NCI-H2196 (cell line): ENCODE results near the gene NPPB.
"Not testable (repeated sequence)": the region's sequence is repeated elsewhere in the genome, so short reads cannot be mapped to it uniquely, and the experiment has no call there.

Experiments
- DNase-seq: peaks from one replicate; lab custom pipeline; 2025; ENCODE audit not compliant: unreplicated experiment; lab: John Stamatoyannopoulos, UW

Gene NPPB

DNA sequence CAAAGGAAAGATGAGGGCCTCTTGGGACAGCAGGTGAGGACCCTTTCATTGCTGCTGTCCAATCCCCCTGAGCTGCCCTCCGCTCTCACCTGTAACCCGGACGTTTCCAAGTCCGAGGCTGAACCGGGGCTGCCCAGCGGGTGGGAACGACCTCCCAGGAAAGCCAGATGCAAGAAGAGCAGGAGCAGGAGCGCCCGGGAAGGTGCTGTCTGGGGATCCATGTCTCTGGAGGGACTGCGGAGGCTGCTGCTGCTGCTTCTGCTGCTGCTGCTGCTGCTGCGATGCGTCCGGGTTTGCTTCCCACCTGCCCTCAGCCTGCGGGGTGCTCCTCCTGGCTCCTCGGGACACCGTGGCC, at the start of gene NPPB:
Gene NPPB (minus strand): TSS at position 333 of the 355 bp plus-strand sequence. CDS start 112 bp downstream, at position 221.
- no peak for DNase-seq

DNA sequence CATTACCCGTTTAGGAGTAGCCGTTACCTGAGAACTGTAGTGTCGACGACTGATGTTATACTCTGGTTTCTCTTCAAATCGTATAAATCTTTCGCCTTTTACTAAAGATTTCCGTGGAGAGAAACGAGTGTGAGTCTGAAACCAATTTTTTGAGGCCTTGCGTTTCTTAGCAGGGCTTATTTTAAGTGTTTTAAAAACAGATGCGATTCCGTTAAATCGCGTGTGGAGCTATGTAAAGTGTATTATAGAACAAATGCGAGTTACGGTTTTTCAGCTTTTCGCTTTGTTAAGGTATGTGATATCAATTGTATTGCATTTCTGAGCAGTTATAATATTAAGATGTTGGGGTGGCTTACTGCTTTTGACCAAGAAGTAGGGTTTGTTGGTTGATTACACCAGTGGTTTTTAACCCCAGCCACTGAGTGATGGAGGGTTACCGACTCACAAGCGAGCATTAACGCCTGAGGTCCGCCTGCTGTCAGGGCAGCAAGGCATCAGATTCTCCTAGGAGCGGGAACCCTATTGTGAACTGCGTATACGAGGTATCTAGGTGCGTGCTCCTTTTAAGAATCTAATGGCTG, 49.4 kb upstream of the NPPB start:
- peak; percentile 94 for DNase-seq

DNA sequence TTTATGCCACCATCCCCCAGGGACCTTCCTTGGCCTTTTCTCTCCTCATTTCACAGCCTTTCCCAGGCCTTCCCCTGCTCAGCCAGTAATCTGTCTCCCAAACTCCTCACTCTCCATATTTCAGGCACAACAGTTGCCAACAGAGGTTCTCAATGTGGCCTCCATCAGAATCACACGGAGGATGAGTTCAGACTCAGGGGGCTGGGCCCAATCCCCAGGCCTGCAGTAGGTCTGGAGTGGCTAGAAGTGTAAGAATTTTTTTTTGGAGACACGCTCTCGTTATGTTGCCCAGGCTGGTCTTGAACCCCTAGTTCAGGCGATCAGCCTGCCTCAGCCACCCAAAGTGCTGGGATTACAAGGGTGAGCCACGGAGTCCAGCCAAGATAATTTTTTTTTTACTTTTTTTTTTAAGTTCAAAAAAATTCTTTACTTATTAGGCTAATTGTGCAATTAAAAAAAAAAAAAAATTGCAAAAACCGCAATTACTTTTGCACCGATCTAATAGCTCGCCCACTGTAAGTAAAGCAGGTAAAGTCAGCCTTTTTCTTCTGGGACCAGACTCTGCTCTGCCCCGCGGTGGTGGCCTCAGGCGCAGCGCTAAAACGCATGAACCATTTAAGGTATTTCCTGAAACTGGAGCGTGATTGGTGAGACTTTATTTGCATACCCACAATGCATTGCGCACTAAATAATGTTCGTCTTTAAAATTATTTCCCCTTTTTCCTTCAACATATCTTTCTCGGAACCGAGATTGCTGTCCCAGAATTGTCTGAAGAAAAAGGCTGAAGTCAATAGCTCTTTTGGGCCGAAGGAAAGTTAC, 48.7 kb upstream of the NPPB start:
- DNase-seq: peak; percentile 95

DNA sequence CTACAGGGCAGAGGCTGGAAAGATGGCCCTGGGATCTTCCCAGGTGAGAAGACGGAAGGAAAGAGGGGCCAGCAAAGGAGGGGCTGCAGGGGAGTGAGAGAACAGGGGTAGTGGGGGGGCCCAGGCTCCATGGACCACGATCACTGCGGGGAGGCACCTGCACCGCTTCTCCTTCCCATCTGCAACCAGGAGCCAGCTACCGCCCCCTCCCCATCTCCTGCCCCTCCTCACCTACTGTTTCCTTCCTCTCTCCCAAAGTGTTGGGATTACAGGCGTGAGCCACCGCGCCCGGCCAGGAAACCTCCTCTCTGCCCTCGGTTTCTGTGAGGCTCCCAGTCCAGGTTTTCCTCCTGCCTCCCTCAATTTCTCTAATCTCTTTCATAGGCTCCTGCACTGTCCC, 48.1 kb upstream of the NPPB start:
- no peak for DNase-seq

DNA sequence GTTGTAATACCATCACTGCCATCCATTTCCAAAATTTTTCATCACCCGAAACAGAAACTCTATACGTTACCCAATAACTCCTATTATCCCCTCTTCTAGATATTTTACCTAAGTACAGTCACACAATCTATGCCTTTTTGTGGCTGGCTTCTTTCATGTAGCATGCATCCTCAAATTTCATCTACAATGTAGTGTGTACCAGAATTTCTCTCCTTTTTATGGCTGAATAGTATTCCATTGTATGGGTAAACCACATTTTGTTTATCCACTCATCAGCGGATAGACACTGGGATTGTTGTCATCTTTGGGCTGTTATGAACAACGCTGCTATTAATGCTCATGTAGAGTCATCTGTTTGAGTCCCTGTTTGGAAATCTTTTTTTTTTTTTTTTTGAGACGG, 46.2 kb upstream of the NPPB start:
- DNase-seq: no peak

DNA sequence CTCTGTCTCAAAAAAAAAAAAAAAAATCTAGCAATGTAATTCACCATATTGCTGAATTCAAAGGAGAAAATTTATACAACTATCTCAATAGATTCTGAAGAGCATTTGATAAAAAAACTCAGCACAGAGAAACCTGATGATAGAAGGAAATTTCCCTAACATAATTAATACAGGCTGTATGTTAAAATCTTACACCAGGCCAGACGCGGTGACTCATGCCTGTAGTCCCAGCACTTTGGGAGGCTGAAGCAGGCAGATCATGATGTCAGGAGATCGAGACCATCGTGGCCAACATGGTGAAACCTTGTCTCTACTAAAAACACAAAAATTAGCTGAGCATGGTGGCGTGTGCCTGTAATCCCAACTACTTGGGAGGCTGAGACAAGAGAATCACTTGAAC, 45.4 kb upstream of the NPPB start:
- not testable (repeated sequence) for DNase-seq

DNA sequence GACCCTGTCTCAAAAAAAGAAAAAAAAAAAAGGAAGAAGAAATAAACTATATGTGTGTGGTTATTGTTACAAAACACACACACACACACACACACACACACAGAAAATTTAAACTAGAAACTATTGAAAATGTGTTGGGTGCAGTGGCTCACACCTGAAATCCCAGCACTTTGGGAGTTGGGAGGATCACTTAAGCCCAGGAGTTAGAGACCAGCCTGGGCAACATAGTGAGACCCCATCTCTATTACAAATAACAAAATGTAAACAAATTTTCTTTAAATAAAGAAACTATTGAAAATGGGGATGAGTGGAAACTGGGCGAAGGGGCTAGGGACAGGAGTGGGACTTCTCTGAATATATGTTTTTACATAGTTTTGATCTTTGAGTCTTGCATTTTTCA, 44.5 kb upstream of the NPPB start:
- no peak for DNase-seq

DNA sequence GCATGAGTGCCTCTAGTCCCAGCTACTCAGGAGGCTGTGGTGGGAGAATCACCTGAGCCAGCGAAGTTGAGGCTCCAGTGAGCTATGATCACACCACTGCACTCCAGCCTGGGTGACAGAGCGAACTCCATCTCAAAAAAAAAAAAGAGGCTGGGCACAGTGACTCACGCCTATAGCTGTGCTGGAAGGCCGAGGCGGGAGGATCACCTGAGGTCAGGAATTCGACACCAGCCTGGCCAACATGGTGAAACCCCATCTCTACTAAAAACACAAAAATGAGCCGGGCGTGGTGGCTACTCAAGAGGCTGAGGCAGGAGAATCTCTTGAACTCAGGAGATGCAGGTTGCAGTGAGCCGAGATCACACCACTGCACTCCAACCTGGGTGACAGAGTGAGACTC, 42.7 kb upstream of the NPPB start:
- peak; percentile 15 for DNase-seq

DNA sequence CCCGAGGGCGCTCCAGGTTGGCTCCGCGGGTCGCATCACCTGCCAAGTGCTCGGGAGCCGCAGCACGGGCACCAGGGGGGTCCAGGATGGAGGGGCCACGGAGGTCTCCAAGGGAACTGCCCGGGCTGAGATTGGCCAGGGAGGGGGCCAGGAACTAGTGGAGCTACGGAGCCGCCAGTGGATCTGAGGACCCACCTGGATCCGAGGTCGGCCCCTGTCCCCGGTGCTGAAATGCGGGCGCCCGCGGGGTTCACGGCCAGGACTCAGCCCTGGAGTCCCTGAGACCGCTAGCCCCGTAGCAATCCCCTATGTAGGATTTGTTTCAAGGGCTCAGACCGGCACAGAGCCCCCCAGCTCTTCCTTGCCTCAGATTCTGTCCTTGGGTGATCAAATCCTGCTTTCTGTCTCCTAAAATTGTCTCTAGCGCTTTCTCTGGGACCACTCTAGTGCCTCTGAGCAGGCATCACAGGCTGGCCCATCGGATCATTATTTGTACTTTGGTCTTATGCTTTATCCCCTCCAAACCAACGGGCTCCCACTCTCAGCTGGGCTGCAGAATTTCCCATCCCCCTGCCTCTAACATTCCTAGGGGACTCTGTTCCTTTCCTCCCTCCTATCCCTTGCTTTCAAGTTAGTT, 40.2 kb upstream of the NPPB start:
- DNase-seq: no peak

DNA sequence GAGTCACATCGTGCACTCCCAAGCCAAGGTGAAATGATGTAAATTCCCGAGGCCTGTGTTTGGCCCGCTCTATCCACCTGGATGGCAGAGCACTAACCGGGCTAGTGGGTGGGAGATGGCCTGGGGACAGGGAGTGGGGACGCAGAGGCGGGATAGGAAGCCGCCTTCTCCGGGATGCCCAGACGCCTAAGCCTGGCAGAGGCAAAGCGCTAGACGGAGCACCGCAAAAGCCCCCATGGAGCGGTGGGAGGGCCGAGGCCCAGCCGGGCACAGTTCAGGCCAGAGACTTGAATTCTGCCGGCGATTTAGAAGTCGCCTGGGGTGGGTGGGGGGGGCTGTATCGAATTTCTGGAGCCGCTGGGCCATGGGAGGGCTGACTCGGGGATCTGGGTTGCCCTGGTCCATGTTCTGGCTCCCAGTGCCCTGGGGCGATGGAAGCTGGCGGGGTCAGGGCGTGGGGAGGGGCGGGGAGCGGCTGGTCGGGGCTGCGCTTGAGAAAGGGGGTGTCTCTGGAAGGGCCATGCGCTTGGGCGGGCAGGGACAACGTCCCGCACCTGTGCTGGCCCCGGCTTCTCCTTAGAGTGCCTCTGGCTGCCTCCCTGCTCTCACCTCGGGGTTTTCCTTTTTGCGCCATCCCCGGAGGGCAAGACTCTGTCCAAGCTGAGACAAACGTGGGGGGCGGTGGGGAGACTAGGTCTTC, 39.5 kb upstream of the NPPB start:
- DNase-seq: no peak

DNA sequence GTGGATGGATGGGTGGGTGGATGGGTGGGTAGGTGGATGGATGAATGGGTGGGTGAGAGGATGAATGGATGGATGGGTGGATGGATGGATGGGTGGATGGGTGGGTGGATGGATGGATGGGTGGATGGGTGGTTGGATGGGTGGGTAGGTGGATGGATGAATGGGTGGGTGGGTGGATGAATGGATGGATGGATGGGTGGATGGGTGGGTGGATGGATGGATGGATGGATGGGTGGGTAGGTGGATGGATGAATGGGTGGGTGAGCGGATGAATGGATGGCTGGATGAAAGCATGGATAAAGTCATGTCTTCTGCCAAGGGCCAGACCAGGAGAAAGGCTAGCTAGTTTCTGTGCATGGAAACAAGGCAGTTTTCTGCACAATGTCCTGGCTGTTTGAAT, 35.8 kb upstream of the NPPB start:
- not testable (repeated sequence) for DNase-seq

DNA sequence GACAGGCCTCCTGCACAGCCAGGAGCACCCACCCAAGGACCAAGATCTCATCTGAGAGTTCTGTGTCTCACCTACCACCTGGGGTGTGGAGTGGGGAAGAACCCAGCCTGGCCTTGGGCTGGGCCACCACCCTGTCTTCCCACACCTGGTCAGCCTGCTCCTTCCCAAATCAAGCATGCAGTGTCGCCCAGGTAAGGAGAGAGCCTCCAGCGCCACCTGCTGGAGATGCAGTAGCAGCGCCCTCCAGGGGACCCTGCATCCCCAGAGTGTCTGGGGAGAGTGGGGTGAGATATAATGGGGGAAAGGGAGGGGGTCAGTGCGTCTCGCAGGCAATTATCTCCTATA, 35.1 kb upstream of the NPPB start:
- DNase-seq: peak; percentile 75

DNA sequence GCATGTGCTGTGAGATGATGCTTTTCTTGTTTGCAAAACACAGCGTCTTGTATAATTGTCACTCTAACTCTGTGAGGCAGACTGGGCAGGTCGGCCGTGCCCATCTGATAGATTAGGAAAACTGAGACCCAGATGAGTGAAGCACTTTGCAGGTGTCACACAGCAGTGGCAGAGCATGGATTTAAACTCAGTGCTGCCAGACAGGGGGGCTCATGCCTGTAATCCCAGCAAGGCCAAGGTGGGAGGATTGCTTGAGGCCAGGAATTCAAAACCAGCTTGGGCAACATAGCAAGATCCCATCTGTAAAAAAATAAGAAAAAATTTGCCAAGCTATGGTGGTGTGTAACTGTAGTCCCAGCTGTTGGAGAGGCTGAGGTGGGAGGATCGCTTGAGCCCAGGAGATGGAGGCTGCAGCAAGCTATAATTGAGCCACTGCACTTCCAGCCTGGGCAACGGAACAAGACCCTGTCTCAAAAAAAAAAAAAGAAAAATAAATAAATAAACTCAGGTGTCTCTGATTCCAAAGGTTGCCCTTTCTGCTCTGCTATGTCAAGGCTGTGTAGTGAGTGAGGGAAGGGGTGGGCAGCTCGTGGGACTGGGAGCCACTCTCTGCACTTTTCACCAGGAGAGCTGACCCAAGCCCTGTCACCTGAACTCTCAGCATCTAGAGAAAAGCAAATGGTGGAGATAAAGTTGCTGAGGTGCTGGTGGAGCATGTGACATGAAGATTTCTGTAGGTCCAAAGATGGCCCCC, 32.9 kb upstream of the NPPB start:
- no peak for DNase-seq

DNA sequence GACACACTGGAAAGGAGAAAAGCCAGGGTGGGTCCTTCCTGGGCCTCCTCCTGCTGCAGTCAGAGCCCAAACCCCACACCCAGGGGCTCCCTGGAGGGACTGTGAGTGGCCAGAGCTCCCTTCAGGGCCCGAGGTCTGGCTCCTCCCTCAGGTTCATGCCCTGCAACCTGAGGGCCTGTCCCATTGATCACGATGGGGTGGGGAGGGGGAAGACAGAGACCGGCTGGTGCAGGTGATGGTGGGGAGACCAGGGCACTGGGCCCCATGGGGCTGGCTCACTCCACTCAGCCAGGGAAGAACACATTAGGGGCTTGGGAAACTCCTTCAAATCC, 30.1 kb upstream of the NPPB start:
- DNase-seq: no peak

DNA sequence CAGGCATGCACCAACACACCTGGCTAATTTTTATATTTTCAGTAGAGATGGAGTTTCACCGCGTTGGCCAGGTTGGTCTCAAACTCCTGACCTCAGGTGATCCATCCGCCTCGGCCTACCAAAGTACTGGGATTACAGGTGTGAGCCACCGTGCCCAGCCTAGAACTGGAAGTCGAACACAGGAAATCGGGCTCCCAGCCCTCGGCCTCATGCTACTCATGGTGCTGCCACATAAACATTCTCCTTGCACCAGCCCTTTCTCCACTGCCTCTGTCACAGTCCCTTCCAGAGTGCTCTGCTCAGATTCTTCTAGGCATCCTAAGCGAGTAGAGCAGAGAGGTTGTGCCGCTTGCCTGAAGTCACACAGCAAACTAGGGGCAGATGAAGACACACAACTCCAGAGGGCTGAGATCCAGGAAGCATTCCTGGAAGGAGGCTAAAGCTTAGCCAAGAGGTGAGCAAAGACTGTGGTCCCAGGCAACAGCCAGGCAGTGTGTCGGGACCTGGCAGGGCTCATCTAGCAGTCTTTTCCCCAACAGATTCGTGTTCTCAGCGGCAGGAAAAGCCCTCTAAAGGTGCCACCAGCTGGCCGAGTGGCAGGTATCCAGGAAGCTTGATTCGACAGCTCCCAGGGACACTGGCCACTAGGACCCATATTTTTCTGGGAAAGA, 29.6 kb upstream of the NPPB start:
- DNase-seq: no peak

DNA sequence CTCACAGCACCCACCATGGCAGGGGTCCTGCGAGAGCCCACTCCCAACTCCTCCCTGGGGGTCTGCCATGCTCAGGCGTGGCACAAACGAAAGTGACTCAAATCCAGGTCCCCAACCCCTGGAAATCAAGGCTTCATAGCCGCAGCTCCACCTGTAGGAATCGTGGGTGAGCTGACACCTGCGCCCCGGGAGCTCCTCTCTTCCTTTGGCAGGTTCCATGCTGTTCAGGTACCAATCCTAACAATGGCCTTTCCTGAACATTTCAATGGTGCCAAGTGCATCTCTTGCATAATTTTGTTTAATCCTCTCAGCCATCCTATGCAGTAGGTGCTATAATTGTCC, 28.9 kb upstream of the NPPB start:
- no peak for DNase-seq

DNA sequence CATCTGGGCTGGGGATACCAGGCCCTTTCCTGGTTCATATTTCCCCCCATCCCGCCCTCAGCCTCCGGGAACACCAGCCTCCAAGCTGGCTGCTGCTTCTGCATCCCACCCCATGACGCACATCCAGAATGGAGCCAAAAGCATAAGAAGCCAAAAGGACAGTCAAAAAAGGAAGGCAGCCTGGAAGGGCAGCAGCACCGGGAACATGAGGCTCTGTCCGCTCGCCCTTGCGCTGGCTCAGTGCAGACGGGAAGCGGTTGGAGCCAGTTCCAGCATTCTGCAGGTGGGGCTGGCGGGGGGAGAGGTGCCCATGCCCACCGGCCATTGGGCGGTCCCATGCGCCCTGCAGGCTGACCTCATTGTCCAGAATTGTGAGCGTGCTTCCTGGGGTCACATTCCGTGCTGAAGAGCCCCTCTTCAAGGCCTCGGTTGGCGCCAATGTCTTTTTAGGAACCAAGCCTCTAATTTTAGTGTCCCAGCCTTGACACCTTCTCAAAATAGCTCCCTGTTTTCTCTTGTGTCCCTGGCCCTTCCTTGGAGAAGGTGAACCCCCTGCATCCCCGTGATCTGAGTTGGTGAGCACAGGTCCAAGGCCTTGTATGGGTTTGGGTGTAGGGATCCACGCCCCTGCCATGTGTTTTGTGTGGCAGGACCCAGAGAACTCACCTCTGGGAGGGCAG, 28.4 kb upstream of the NPPB start:
- DNase-seq: no peak

DNA sequence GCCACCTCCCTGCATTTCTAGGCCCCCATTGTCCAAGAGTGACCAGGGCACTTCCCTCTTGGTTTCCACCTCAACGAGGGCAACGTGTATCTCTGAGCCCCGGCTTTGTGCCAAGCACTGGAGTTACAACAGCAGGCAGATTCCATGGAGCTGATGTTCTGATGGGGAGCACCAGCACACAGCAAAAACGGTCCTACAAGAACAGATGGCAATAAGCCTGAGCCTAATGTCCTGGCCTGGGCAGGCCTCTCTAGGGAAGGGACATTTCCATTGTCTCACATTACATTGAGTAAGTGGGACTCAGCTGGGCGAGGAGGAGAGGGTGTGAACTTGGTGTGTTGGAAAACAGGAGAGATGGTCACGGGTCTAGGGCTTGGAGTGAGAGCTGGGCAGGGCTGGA, 27.2 kb upstream of the NPPB start:
- no peak for DNase-seq

DNA sequence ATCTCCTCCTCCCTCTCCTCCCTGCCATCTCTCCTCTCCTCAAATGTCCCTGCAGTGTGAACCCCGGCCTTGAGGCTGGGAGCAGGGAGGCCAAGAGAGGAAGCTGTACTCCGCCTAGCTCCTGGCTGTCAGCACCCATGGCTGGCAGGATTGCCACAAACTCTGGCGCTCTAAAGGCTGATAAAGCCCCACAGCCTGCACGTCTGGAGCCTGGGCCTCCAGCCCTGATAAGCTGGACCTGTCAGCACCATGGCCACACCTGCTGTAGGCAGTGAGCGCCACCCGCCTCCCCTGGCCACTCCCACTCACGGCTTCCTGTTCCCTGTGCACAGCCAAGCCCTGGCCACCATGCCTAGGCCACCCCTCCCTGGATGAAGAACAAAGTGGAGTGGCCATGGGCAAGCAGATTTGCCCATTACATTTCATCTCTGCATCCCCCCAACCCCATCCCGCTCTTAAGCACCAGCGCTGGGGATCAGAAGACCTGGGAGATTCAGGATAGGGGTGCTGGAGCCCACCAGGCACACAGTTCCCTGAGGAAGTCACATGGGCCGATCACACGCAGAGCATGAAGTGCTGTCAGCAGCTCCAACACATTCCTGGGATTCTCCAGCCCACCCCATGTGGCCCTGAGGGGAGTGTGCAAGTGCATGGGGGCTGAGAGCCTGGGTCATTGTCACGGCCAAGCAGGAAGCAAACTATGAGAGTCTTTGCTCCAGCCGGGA, 24.2 kb upstream of the NPPB start:
- peak; percentile 75 for DNase-seq
